Peyer's patch (tissue), 4 donors: ENCODE results near the gene CDH24.

ENCODE experiments used
- POLR2A ChIP-seq, 2 donors: fragments of 450-650 bp; IDR thresholded peaks; one replicate each; pipeline ENCODE4 v1.5.1; 2017; ENCODE audit warnings: antibody characterized with exemption in 2 of 2, mild to moderate bottlenecking in 2 of 2, moderate library complexity in 2 of 2
- TF ChIP-seq, protein P1 (sequence below), 6 experiments: fragments of 450-650 bp in 4 of 6; fragments of 200-600 bp in 2 of 6; sonication (generic) in 1 of 6; IDR thresholded peaks; one replicate each; pipeline ENCODE4 v1.5.1; 2017 to 2019; ENCODE audit warnings: antibody characterized with exemption in 6 of 6, mild to moderate bottlenecking in 3 of 6, moderate library complexity in 1 of 6

GRCh38 chr14:23068789-23069412 lies 11.6 kb upstream of the CDH24 start:
- TF ChIP-seq, protein P1, sequence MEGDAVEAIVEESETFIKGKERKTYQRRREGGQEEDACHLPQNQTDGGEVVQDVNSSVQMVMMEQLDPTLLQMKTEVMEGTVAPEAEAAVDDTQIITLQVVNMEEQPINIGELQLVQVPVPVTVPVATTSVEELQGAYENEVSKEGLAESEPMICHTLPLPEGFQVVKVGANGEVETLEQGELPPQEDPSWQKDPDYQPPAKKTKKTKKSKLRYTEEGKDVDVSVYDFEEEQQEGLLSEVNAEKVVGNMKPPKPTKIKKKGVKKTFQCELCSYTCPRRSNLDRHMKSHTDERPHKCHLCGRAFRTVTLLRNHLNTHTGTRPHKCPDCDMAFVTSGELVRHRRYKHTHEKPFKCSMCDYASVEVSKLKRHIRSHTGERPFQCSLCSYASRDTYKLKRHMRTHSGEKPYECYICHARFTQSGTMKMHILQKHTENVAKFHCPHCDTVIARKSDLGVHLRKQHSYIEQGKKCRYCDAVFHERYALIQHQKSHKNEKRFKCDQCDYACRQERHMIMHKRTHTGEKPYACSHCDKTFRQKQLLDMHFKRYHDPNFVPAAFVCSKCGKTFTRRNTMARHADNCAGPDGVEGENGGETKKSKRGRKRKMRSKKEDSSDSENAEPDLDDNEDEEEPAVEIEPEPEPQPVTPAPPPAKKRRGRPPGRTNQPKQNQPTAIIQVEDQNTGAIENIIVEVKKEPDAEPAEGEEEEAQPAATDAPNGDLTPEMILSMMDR (IDR thresholded peaks at IDR 0.05), result peak; percentile 93 to 99 (median 98)
- no peak for TF ChIP-seq POLR2A (IDR thresholded peaks at IDR 0.05)
